Endothelial cell (in vitro differentiated cells): Measurements from ENCODE around the gene CA10. TPM values are rescaled to one million over a fixed set of nuclear protein-coding genes. Genes with fewer than 3 reads are reported as not detected.

Source experiments
- DNase-seq: peaks from one replicate; pipeline ENCODE4 v3.0.0; 2021; ENCODE audit warnings: low spot score
- H3K27ac Mint-ChIP-seq: one replicate; pipeline ENCODE4 v1.8.0; 2021; ENCODE audit warnings: mixed read lengths, inconsistent platforms; ENCODE audit not compliant: unreplicated experiment
- H3K27me3 Mint-ChIP-seq: one replicate; pipeline ENCODE4 v1.8.0; 2021; ENCODE audit warnings: mild to moderate bottlenecking, moderate library complexity, mixed read lengths, inconsistent platforms; ENCODE audit not compliant: unreplicated experiment
- H3K36me3 Mint-ChIP-seq: one replicate; pipeline ENCODE4 v1.8.0; 2021; ENCODE audit warnings: mild to moderate bottlenecking, low read depth, mixed read lengths, inconsistent platforms; ENCODE audit not compliant: unreplicated experiment
- H3K4me1 Mint-ChIP-seq: one replicate; pipeline ENCODE4 v1.8.0; 2021; ENCODE audit warnings: mild to moderate bottlenecking, mixed read lengths, inconsistent platforms; ENCODE audit not compliant: unreplicated experiment
- H3K4me3 Mint-ChIP-seq: one replicate; pipeline ENCODE4 v1.8.0; 2021; ENCODE audit warnings: mild to moderate bottlenecking, mixed read lengths, inconsistent platforms; ENCODE audit not compliant: unreplicated experiment
- H3K9me3 Mint-ChIP-seq: one replicate; pipeline ENCODE4 v1.8.0; 2021; ENCODE audit warnings: mixed read lengths, inconsistent platforms; ENCODE audit not compliant: unreplicated experiment
- total RNA-seq: library from RNA; stranded (reverse); fragmentation: NEBNext Ultra II Directional; extraction: Animal tissue kit (Norgen Biotek cat#: 25700); gene quantifications from one replicate; pipeline ENCODE4 v1.2.1, GENCODE V29; 2021; ENCODE audit not compliant: unreplicated experiment
- TF ChIP-seq, protein P1 (sequence below): fragments of 200-600 bp; sonication (generic); IDR thresholded peaks from one replicate; pipeline ENCODE4 v1.5.0; 2021; ENCODE audit warnings: antibody characterized with exemption; ENCODE audit not compliant: unreplicated experiment

The CA10 gene
- total RNA-seq, 1 donor from 2014 or later: not detected

DNA sequence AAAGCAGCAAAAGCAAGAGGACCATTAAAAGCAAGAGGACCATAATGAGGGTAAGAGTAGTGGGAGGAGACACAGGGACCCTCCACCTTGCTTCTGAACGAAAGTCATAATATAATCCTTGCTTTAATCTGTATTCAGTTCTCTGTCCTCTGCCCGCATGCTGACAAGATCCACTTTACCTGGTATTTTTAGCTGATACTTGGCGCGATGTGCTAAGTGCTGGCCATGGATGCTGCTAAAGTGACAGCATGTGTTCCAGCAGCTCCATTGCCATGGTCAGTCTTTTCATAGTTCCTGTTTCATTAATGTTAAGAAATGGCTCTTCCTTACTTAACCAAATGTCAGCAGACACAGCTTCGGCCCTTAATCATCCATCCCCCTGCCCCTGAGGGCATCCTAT lies 86.8 kb downstream of the CA10 start:
- H3K4me1 Mint-ChIP-seq: no peaks in the 10 kb centered on the region
- H3K27ac Mint-ChIP-seq: no peak overlapping the region
- peaks cover 1% of the 10 kb centered on the region for H3K27me3 Mint-ChIP-seq
- peaks cover 7% of the 10 kb centered on the region for H3K36me3 Mint-ChIP-seq
- H3K9me3 Mint-ChIP-seq: peaks cover 5% of the 10 kb centered on the region
- H3K4me3 Mint-ChIP-seq: no peak overlapping the region
- TF ChIP-seq, protein P1, sequence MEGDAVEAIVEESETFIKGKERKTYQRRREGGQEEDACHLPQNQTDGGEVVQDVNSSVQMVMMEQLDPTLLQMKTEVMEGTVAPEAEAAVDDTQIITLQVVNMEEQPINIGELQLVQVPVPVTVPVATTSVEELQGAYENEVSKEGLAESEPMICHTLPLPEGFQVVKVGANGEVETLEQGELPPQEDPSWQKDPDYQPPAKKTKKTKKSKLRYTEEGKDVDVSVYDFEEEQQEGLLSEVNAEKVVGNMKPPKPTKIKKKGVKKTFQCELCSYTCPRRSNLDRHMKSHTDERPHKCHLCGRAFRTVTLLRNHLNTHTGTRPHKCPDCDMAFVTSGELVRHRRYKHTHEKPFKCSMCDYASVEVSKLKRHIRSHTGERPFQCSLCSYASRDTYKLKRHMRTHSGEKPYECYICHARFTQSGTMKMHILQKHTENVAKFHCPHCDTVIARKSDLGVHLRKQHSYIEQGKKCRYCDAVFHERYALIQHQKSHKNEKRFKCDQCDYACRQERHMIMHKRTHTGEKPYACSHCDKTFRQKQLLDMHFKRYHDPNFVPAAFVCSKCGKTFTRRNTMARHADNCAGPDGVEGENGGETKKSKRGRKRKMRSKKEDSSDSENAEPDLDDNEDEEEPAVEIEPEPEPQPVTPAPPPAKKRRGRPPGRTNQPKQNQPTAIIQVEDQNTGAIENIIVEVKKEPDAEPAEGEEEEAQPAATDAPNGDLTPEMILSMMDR: no peak
- DNase-seq: no peak

DNA sequence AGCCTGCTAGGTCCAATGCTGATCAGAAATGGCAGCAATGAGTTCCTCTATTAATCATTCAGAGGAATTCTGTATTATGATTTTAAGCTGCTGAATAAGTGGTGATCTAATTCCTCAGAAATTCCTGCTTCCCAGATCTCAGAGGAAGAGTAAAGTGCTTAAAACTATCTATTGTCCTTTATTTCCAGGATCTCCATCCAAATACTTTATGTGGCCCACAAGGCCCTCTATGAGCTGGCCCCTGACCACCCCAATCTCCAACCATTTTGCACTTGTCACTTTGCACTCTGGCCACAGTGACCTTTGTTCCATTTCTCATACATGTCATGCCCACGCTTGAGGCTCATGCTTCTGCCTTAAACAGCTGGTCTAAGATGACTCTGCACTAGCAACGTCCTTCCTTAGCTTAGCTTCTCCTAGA lies 93.7 kb downstream of the CA10 start:
- Mint-ChIP-seq H3K36me3 (peaks cover 4% of the 10 kb centered on the region), H3K9me3 (no peaks in the 10 kb centered on the region), H3K27ac (no peak overlapping the region), H3K4me3 (no peak overlapping the region), H3K27me3 (no peaks in the 10 kb centered on the region), H3K4me1 (no peaks in the 10 kb centered on the region)
- no peak for DNase-seq
- TF ChIP-seq, protein P1: no peak

DNA sequence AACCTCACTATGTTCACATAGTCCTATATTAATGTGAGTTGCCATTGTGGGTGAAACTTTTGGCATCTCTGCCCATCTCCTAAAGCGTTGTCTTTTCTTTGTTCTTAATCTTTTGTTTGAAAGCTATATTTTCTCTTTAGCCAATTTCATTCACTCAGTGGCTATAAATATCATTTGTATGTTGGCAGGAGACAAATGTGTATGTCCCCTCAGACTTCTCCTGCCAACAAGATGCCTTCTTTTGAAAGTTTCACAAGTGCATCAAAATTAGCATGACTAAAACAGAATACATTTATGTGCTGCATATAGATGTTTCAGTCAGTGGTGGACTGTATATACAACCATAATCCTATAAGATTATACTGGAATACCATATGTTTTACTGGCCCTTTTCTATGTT lies 109.0 kb downstream of the CA10 start:
- Mint-ChIP-seq H3K4me1 (no peaks in the 10 kb centered on the region), H3K36me3 (no peaks in the 10 kb centered on the region), H3K4me3 (no peak overlapping the region), H3K27me3 (peaks cover 1% of the 10 kb centered on the region), H3K27ac (no peak overlapping the region), H3K9me3 (peaks cover 7% of the 10 kb centered on the region)
- TF ChIP-seq, protein P1: no peak
- DNase-seq: no peak

DNA sequence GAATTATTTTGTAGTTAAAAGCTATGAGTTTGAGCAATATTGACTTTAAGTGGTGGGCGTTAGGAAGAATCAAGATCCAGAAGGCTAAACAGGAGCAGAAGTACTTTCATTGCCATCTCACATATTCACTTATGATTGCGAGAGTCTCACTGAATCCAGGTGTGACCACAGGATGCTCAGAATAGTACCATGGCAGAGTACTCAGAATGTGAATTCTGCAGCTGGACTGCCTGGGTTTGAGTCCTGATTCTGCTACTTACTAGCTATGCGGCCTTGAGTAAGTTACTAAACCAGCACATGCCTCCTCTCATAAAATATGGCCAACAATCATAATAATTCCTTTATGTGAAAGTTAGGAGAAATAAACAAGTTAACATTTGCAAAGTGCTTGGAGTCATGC lies 109.5 kb downstream of the CA10 start:
- no peak for DNase-seq
- TF ChIP-seq, protein P1: no peak
- Mint-ChIP-seq H3K27ac (no peak overlapping the region), H3K4me1 (no peaks in the 10 kb centered on the region), H3K27me3 (peaks cover 1% of the 10 kb centered on the region), H3K36me3 (no peaks in the 10 kb centered on the region), H3K4me3 (no peak overlapping the region), H3K9me3 (peaks cover 7% of the 10 kb centered on the region)

DNA sequence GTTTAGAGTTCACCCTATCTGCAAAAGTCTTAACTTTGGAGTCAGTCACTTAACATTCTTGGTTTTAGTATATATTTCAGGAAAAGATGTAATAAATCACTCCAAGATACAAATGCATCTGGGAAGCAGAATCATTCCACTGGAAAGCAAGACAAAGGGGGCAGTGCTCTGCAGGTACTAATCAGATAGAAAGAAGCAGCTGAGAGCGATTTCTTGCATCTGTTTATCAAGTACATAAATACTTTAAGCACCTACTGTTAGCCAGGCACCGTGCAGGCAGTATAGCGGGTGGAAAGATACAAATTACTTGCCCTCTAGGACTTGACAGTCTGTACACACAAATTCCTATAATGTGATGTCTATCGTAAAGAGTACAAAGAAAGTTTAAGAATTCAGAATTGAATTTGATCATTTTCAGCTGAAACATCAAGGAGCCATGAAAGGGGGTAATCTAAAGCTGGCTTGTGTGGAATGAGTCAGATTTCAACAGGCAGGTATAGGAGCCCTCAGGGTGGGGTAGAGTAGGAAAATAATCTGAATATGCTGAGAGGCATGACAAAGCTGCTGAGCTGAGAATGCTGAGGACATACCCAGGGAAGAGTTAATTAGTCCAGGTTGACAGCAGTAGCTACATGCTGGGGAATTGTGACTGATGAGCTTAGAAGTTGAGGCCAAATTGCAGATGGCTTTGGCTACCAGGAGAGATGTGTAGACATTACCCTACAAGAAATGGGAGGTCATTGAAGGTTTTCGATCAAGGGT lies 110.2 kb downstream of the CA10 start:
- TF ChIP-seq, protein P1: no peak
- no peak overlapping the region for H3K4me3 Mint-ChIP-seq
- H3K4me1 Mint-ChIP-seq: no peaks in the 10 kb centered on the region
- H3K9me3 Mint-ChIP-seq: peaks cover 7% of the 10 kb centered on the region
- H3K27me3 Mint-ChIP-seq: peaks cover 1% of the 10 kb centered on the region
- H3K36me3 Mint-ChIP-seq: no peaks in the 10 kb centered on the region
- no peak for DNase-seq
- no peak overlapping the region for H3K27ac Mint-ChIP-seq
